Mesothelial cell of epicardium (in vitro differentiated cells): ENCODE results near the gene RALGPS2. TPM values are rescaled to one million over a fixed set of nuclear protein-coding genes. Genes with fewer than 3 reads are reported as not detected.

Experiments
- DNase-seq, 2 experiments: peaks; one replicate each; pipeline ENCODE4 v3.0.0; 2021; ENCODE audit warnings: low spot score in 2 of 2; ENCODE audit not compliant: unreplicated experiment in 2 of 2
- H3K27ac Mint-ChIP-seq: 2 replicates; pipeline ENCODE4 v1.8.0; 2021; ENCODE audit warnings: mixed read lengths
- H3K27me3 Mint-ChIP-seq: 2 replicates; pipeline ENCODE4 v1.8.0; 2021; ENCODE audit warnings: low read depth, mixed read lengths
- H3K36me3 Mint-ChIP-seq: 2 replicates; pipeline ENCODE4 v1.8.0; 2021; ENCODE audit warnings: mixed read lengths
- H3K4me1 Mint-ChIP-seq: 2 replicates; pipeline ENCODE4 v1.8.0; 2021; ENCODE audit warnings: mixed read lengths
- H3K4me3 Mint-ChIP-seq: 2 replicates; pipeline ENCODE4 v1.8.0; 2021; ENCODE audit warnings: mild to moderate bottlenecking, moderate library complexity, mixed read lengths
- H3K9me3 Mint-ChIP-seq: 2 replicates; pipeline ENCODE4 v1.8.0; 2021; ENCODE audit warnings: mixed read lengths
- CTCF ChIP-seq: fragments of 200-600 bp; sonication (generic); IDR thresholded peaks from one replicate; pipeline ENCODE4 v1.5.0; 2021; ENCODE audit warnings: antibody characterized with exemption; ENCODE audit not compliant: unreplicated experiment
- total RNA-seq: library from RNA; stranded (reverse); gene quantifications from 3 replicates; pipeline ENCODE4 v1.2.1, GENCODE V29; 2021

The RALGPS2 gene
- total RNA-seq, 1 donor from 2014 or later = 50.9 TPM

DNA sequence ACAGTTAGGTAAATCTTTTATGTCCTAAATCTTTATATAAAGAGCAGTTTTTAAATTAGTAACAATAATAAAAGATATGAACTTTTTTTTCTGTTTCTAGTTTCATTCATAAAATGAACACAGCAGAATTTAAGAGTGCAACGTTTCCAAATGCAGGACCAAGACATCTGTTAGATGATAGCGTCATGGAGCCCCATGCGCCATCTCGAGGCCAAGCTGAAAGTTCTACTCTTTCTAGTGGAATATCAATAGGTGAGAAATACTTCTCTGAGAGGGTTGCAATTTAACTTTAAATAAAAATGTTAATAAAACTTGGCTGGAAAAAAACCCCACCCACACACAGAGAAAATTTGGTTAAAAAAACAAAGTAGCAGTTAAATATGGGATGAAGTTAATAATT lies 160.8 kb downstream of the RALGPS2 start:
- no peak overlapping the region for H3K4me3 Mint-ChIP-seq
- no peaks in the 10 kb centered on the region for H3K9me3 Mint-ChIP-seq

DNA sequence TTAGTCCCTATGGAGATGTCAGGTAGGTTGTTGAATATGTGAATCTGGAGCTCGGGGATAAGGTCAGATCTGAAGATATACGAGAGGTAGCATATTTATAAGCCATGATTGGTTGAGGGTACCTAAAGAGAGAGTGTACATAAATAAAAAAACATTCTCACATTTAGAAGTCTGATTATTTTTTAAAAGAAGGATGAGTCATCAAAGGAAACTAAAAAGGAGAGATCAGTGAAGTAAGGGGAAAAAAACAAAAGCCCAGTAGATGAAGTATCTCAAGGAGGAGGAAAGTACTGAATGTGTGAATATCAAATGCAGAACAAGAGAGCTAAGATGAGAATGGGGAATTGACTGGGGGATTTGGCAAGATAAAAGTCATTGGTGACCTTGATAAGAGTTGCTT lies 161.5 kb downstream of the RALGPS2 start:
- H3K36me3 Mint-ChIP-seq = peaks cover 15% of the 10 kb centered on the region
- no peak for TF ChIP-seq CTCF

More for the DNA sequence above, 160.8 kb downstream of the RALGPS2 start:
- Mint-ChIP-seq H3K4me1 (no peaks in the 10 kb centered on the region), H3K36me3 (peaks cover 19% of the 10 kb centered on the region), H3K27ac (no peak overlapping the region), H3K27me3 (no peaks in the 10 kb centered on the region)
- TF ChIP-seq CTCF = no peak
- DNase-seq = no peak

GRCh38 chr1:178895928-178896327 lies 170.9 kb downstream of the RALGPS2 start:
- no peaks in the 10 kb centered on the region for H3K4me1 Mint-ChIP-seq
- no peak for DNase-seq
- H3K36me3 Mint-ChIP-seq = peaks cover 26% of the 10 kb centered on the region
- no peaks in the 10 kb centered on the region for H3K27me3 Mint-ChIP-seq
- no peak overlapping the region for H3K4me3 Mint-ChIP-seq
- no peak overlapping the region for H3K27ac Mint-ChIP-seq
- H3K9me3 Mint-ChIP-seq = peaks cover 11% of the 10 kb centered on the region
- no peak for TF ChIP-seq CTCF

More for the DNA sequence above, 161.5 kb downstream of the RALGPS2 start:
- Mint-ChIP-seq H3K27me3 (no peaks in the 10 kb centered on the region), H3K9me3 (no peaks in the 10 kb centered on the region), H3K4me3 (no peak overlapping the region), H3K4me1 (no peaks in the 10 kb centered on the region), H3K27ac (no peak overlapping the region)
- no peak for DNase-seq

- no peak overlapping the region for H3K4me3 Mint-ChIP-seq
- peaks cover 33% of the 10 kb centered on the region for H3K36me3 Mint-ChIP-seq
- TF ChIP-seq CTCF = no peak
- no peak for DNase-seq
- no peaks in the 10 kb centered on the region for H3K27me3 Mint-ChIP-seq
- H3K9me3 Mint-ChIP-seq = peaks cover 16% of the 10 kb centered on the region
- no peak overlapping the region for H3K27ac Mint-ChIP-seq
- no peaks in the 10 kb centered on the region for H3K4me1 Mint-ChIP-seq
Measured at GRCh38 chr1:178898401-178898800, 173.4 kb downstream of the RALGPS2 start.

- H3K27ac Mint-ChIP-seq = no peak overlapping the region
- no peak for DNase-seq
- H3K4me3 Mint-ChIP-seq = no peak overlapping the region
- no peak for TF ChIP-seq CTCF
- H3K36me3 Mint-ChIP-seq = peaks cover 39% of the 10 kb centered on the region
- H3K27me3 Mint-ChIP-seq = no peaks in the 10 kb centered on the region
- no peaks in the 10 kb centered on the region for H3K4me1 Mint-ChIP-seq
- H3K9me3 Mint-ChIP-seq = peaks cover 26% of the 10 kb centered on the region
Measured at GRCh38 chr1:178899402-178899801, 174.4 kb downstream of the RALGPS2 start.

GRCh38 chr1:178901482-178902125 lies 176.6 kb downstream of the RALGPS2 start:
- H3K4me1 Mint-ChIP-seq = no peaks in the 10 kb centered on the region
- H3K36me3 Mint-ChIP-seq = peaks cover 38% of the 10 kb centered on the region
- H3K9me3 Mint-ChIP-seq = peaks cover 23% of the 10 kb centered on the region
- DNase-seq = no peak
- no peaks in the 10 kb centered on the region for H3K27me3 Mint-ChIP-seq
- H3K4me3 Mint-ChIP-seq = no peak overlapping the region
- peak overlapping the region; percentile 7 for H3K27ac Mint-ChIP-seq
- TF ChIP-seq CTCF = no peak
